Effector memory CD8-positive, alpha-beta T cell (primary cell): ENCODE results near the gene PRKN.
"Not testable (repeated sequence)": the region's sequence is repeated elsewhere in the genome, so short reads cannot be mapped to it uniquely, and the experiment has no call there.

Experiments used
- ATAC-seq: fragments of 150-1000 bp; cut with Tn5 transposase; replicated peaks from 2 replicates; pipeline ENCODE4 v1.10.0; 2021; ENCODE audit warnings: mild to moderate bottlenecking, moderate library complexity
- DNase-seq, 3 experiments: peaks; one replicate each; pipeline ENCODE4 v3.0.0; 2021
- H3K27ac Mint-ChIP-seq, 2 donors: one replicate each; pipeline ENCODE4 v1.8.0; 2022; ENCODE audit warnings: mild to moderate bottlenecking in 2 of 2, mixed read lengths in 2 of 2, moderate library complexity in 2 of 2
- H3K27me3 Mint-ChIP-seq, 2 donors: one replicate each; pipeline ENCODE4 v1.8.0; 2022; ENCODE audit warnings: mixed read lengths in 2 of 2
- H3K36me3 Mint-ChIP-seq: one replicate; pipeline ENCODE4 v1.8.0; 2022; ENCODE audit warnings: mild to moderate bottlenecking, moderate library complexity, mixed read lengths; ENCODE audit not compliant: insufficient read depth
- H3K4me1 Mint-ChIP-seq, 2 donors: one replicate each; pipeline ENCODE4 v1.8.0; 2022; ENCODE audit warnings: low read depth in 2 of 2, mixed read lengths in 2 of 2
- H3K4me3 Mint-ChIP-seq, 2 donors: one replicate each; pipeline ENCODE4 v1.8.0; 2022; ENCODE audit warnings: mild to moderate bottlenecking in 2 of 2, mixed read lengths in 2 of 2, moderate library complexity in 2 of 2
- H3K9me3 Mint-ChIP-seq, 2 donors: one replicate each; pipeline ENCODE4 v1.8.0; 2022; ENCODE audit warnings: mixed read lengths in 2 of 2

Gene PRKN

DNA sequence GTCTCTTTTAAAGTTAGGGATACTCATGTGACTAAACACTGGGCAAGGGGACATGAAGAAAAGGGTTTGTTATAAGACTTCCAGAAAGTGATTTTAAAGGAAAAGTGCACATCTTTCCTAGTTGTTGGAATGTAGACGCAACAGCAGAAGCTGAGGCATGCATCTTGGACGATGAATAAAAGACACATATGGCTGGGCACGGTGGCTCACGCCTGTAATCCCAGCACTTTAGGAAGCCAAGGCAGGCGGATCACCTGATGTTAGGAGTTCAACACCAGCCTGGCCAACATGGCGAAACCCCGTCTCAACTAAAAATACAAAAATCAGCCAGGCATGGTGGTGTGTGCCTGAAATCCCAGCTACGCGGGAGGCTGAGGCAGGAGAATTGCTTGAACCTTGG lies 905.4 kb downstream of the PRKN start:
- DNase-seq, H3K9me3 Mint-ChIP-seq, ATAC-seq, H3K27ac Mint-ChIP-seq, H3K4me3 Mint-ChIP-seq, H3K4me1 Mint-ChIP-seq, H3K36me3 Mint-ChIP-seq, H3K27me3 Mint-ChIP-seq: not testable (repeated sequence)

DNA sequence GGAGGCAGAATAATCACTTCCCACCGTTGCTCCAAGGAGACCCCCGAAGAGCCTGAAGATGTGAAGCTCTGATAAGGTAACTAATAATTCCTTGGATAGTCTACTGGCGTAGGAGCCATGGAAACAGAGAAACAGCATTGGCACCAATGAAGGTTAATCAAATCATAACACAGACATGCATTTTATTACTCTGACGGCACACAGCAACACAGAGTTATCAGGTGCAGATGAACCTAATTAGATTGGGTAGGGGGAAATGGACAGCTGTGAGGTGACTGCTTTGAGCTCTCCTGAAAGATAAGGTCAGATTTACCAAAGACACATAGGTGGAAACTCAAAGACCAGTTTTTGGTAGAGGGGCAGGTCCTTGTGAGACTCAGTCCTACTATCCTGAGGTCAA lies 909.7 kb downstream of the PRKN start:
- H3K9me3 Mint-ChIP-seq = peaks cover 0 to 1% of the 10 kb centered on the region in 2 donors
- no peaks in the 10 kb centered on the region for H3K4me1 Mint-ChIP-seq
- DNase-seq = no peak
- no peak overlapping the region for H3K27ac Mint-ChIP-seq
- H3K36me3 Mint-ChIP-seq = no peaks in the 10 kb centered on the region
- ATAC-seq = no peak
- no peak overlapping the region for H3K4me3 Mint-ChIP-seq
- peaks cover 0 to 6% of the 10 kb centered on the region in 2 donors for H3K27me3 Mint-ChIP-seq

- H3K4me3 Mint-ChIP-seq = no peak overlapping the region
These were observed 911.6 kb downstream of the PRKN start for GRCh38 chr6:161815965-161816364.

GRCh38 chr6:161813156-161813555 lies 914.4 kb downstream of the PRKN start:
- H3K4me1 Mint-ChIP-seq = no peaks in the 10 kb centered on the region

More at GRCh38 chr6:161815965-161816364, 911.6 kb downstream of the PRKN start:
- H3K36me3 Mint-ChIP-seq = no peaks in the 10 kb centered on the region
- no peaks in the 10 kb centered on the region for H3K4me1 Mint-ChIP-seq
- DNase-seq (no peak), ATAC-seq (no peak)
- H3K27ac Mint-ChIP-seq = no peak overlapping the region
- H3K27me3 Mint-ChIP-seq = peaks cover 0 to 6% of the 10 kb centered on the region in 2 donors
- peaks cover 0 to 1% of the 10 kb centered on the region in 2 donors for H3K9me3 Mint-ChIP-seq

GRCh38 chr6:161809971-161810370 lies 917.6 kb downstream of the PRKN start:
- Mint-ChIP-seq H3K4me1 (peaks cover 0 to 4% of the 10 kb centered on the region in 2 donors), H3K27me3 (no peaks in the 10 kb centered on the region), H3K9me3 (peaks cover 0 to 1% of the 10 kb centered on the region in 2 donors), H3K36me3 (no peaks in the 10 kb centered on the region), H3K27ac (no peak overlapping the region), H3K4me3 (no peak overlapping the region)
- DNase-seq = no peak
- no peak for ATAC-seq

More at GRCh38 chr6:161813156-161813555, 914.4 kb downstream of the PRKN start:
- ATAC-seq = no peak
- H3K36me3 Mint-ChIP-seq = no peaks in the 10 kb centered on the region
- H3K9me3 Mint-ChIP-seq = peaks cover 0 to 1% of the 10 kb centered on the region in 2 donors
- no peak overlapping the region for H3K4me3 Mint-ChIP-seq
- no peak overlapping the region for H3K27ac Mint-ChIP-seq
- DNase-seq = no peak
- peaks cover 0 to 6% of the 10 kb centered on the region in 2 donors for H3K27me3 Mint-ChIP-seq

DNA sequence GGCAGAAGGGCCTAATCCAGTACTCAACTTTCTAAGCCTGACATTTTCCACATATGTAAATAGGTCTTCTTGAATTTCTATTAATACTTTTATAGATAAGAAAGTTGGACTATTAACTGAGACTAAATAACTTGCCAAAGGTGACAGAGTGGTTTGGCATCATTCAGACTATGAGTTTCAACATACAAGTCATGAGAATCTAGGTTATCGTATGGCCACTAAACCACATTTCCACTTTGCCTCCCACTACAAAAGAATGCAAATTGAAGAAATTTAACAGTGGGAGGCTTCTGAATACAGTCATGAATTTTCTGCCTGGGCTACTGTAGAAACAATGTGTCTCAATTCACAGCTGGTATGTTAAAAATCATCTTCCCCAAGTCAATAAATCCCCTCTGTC lies 922.7 kb downstream of the PRKN start:
- DNase-seq = no peak
- no peak for ATAC-seq
- peaks cover 0 to 4% of the 10 kb centered on the region in 2 donors for H3K4me1 Mint-ChIP-seq

DNA sequence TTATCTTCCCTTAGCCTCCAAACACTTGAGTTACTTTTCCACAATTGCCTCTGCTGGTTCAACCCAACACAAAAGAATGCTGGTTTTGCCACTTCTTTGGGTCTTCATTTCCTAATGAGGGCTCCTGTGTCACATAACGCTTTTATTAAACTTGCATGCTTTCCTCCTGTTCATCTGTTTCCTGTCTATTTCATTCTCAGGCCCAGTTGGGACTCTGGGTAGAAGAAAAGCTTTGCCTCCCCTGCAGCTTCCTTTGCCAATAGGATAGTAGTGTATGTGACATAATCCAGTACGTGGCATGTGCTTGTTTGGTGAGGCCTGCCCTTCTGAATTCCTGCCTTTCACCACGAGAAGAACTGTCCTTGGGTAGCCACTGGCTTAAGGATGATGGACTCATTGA lies 924.4 kb downstream of the PRKN start:
- no peak for DNase-seq
- H3K9me3 Mint-ChIP-seq = peaks cover 0 to 3% of the 10 kb centered on the region in 2 donors
- no peak overlapping the region for H3K4me3 Mint-ChIP-seq
- no peak overlapping the region for H3K27ac Mint-ChIP-seq
- no peaks in the 10 kb centered on the region for H3K36me3 Mint-ChIP-seq
- peaks cover 0 to 4% of the 10 kb centered on the region in 2 donors for H3K4me1 Mint-ChIP-seq
- ATAC-seq = no peak
- H3K27me3 Mint-ChIP-seq = no peaks in the 10 kb centered on the region

More for the DNA sequence above, 922.7 kb downstream of the PRKN start:
- Mint-ChIP-seq H3K9me3 (peaks cover 0 to 3% of the 10 kb centered on the region in 2 donors), H3K27ac (no peak overlapping the region), H3K4me3 (no peak overlapping the region), H3K27me3 (no peaks in the 10 kb centered on the region), H3K36me3 (no peaks in the 10 kb centered on the region)

GRCh38 chr6:161802231-161802630 lies 925.3 kb downstream of the PRKN start:
- Mint-ChIP-seq H3K4me1 (peaks cover 0 to 4% of the 10 kb centered on the region in 2 donors), H3K36me3 (no peaks in the 10 kb centered on the region), H3K4me3 (no peak overlapping the region), H3K9me3 (peaks cover 0 to 3% of the 10 kb centered on the region in 2 donors), H3K27me3 (no peaks in the 10 kb centered on the region), H3K27ac (no peak overlapping the region)
- no peak for DNase-seq
- ATAC-seq = no peak

- Mint-ChIP-seq H3K4me1 (no peaks in the 10 kb centered on the region), H3K4me3 (no peak overlapping the region), H3K27me3 (no peaks in the 10 kb centered on the region), H3K36me3 (no peaks in the 10 kb centered on the region), H3K27ac (no peak overlapping the region), H3K9me3 (peaks cover 0 to 7% of the 10 kb centered on the region in 2 donors)
- no peak for ATAC-seq
- no peak for DNase-seq
These were observed 928.6 kb downstream of the PRKN start for GRCh38 chr6:161798844-161799394.

- no peak overlapping the region for H3K27ac Mint-ChIP-seq
- ATAC-seq = no peak
- H3K27me3 Mint-ChIP-seq = no peaks in the 10 kb centered on the region
These were observed 930.9 kb downstream of the PRKN start for GRCh38 chr6:161796681-161797080.

DNA sequence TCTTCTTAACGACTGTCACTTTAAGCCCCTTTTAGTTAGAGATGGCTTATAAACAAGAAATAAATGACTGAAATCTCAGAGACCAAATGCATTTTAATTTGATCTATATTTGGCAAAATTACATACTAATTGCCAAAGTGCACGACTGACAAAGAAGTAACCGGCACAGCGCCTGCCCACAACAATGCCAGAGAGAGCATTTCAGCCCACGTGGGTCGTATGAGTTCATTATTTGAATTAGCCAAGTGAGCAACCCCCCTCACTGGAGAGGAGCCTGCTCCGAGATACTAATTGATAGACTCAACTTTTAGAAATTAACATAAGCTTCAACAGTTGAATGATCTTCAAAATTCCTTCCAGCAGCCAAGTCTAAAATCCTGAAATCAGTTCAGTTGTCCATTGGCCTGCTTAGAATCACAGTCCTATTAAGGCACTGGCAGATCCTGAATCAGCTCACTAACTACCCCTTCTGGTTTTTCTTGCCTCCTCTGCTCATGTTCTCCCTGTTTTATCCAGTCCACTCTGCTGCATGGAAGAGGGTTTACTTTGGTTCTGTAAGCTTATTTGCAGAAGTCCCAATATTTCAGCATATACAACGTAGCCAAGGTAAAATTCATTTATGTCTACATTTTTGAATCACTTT lies 934.6 kb downstream of the PRKN start:
- Mint-ChIP-seq H3K4me1 (no peaks in the 10 kb centered on the region), H3K36me3 (no peaks in the 10 kb centered on the region)

More at GRCh38 chr6:161796681-161797080, 930.9 kb downstream of the PRKN start:
- no peaks in the 10 kb centered on the region for H3K4me1 Mint-ChIP-seq
- H3K9me3 Mint-ChIP-seq = peaks cover 0 to 6% of the 10 kb centered on the region in 2 donors
- no peak overlapping the region for H3K4me3 Mint-ChIP-seq
- no peaks in the 10 kb centered on the region for H3K36me3 Mint-ChIP-seq
- no peak for DNase-seq

GRCh38 chr6:161788531-161788930 lies 939.0 kb downstream of the PRKN start:
- H3K36me3 Mint-ChIP-seq = no peaks in the 10 kb centered on the region
- no peak for DNase-seq

More for the DNA sequence above, 934.6 kb downstream of the PRKN start:
- H3K27ac Mint-ChIP-seq = no peak overlapping the region
- ATAC-seq = no peak
- peaks cover 0 to 6% of the 10 kb centered on the region in 2 donors for H3K9me3 Mint-ChIP-seq
- no peaks in the 10 kb centered on the region for H3K27me3 Mint-ChIP-seq
- no peak for DNase-seq
- no peak overlapping the region for H3K4me3 Mint-ChIP-seq

DNA sequence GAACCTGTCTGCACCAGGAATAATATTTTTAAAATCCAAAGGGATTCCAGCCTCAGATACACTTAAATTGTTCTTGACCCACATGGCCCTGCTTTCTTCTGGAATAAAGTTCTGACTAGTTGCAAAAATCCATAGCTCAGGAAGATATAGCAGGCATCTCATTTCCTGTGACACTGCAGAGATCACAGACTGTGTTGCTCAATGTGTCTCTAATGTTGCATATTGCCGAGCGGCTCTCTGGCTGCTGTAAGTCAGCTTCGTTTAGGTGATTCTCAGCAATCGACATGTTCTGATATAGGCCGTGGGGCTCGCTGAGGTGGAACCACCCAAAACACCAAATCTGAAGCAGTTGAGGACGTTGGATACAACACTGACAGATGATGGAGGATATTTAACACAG lies 955.4 kb downstream of the PRKN start:
- Mint-ChIP-seq H3K9me3 (no peaks in the 10 kb centered on the region), H3K4me1 (no peaks in the 10 kb centered on the region), H3K27me3 (no peaks in the 10 kb centered on the region), H3K4me3 (no peak overlapping the region), H3K27ac (no peak overlapping the region), H3K36me3 (peaks cover 4% of the 10 kb centered on the region)
- no peak for ATAC-seq
- no peak for DNase-seq

More at GRCh38 chr6:161788531-161788930, 939.0 kb downstream of the PRKN start:
- no peaks in the 10 kb centered on the region for H3K27me3 Mint-ChIP-seq
- ATAC-seq = no peak
- peaks cover 0 to 2% of the 10 kb centered on the region in 2 donors for H3K9me3 Mint-ChIP-seq
- H3K27ac Mint-ChIP-seq = no peak overlapping the region
- no peaks in the 10 kb centered on the region for H3K4me1 Mint-ChIP-seq
- H3K4me3 Mint-ChIP-seq = no peak overlapping the region

- H3K9me3 Mint-ChIP-seq = peaks cover 0 to 4% of the 10 kb centered on the region in 2 donors
- H3K4me1 Mint-ChIP-seq = no peaks in the 10 kb centered on the region
- H3K27ac Mint-ChIP-seq = no peak overlapping the region
- H3K27me3 Mint-ChIP-seq = no peaks in the 10 kb centered on the region
- no peak for ATAC-seq
- DNase-seq = no peak
- no peaks in the 10 kb centered on the region for H3K36me3 Mint-ChIP-seq
- no peak overlapping the region for H3K4me3 Mint-ChIP-seq
These were observed 965.6 kb downstream of the PRKN start for GRCh38 chr6:161761966-161762365.
